ENCODE measurements around the gene ASMT. TPM values are rescaled to one million over a fixed set of nuclear protein-coding genes. Genes with fewer than 3 reads are reported as not detected.
"Not testable (repeated sequence)": the region's sequence is repeated elsewhere in the genome, so short reads cannot be mapped to it uniquely, and the experiment has no call there.

ASMT gene
- polyA plus RNA-seq, 12 donors: 0.14 to 0.45 (median 0.33) TPM; not detected in 8

GRCh38 chrX:1649621-1650020 lies 34.8 kb downstream of the ASMT start:
- no peak for DNase-seq

- DNase-seq: peak; percentile 21
These were observed 37.4 kb downstream of the ASMT start for GRCh38 chrX:1652011-1652811.

GRCh38 chrX:1656379-1656778 lies 41.5 kb downstream of the ASMT start:
- no peak for DNase-seq

- DNase-seq: no peak
These were observed 42.7 kb downstream of the ASMT start for GRCh38 chrX:1657367-1658070.

- DNase-seq: no peak
These were observed 43.2 kb downstream of the ASMT start for GRCh38 chrX:1658071-1658491.

- no peak for DNase-seq
These were observed 45.0 kb downstream of the ASMT start for GRCh38 chrX:1659664-1660461.

- DNase-seq: no peak
These were observed 46.4 kb downstream of the ASMT start for GRCh38 chrX:1661048-1661921.

GRCh38 chrX:1661922-1662221 lies 47.0 kb downstream of the ASMT start:
- DNase-seq: no peak

- DNase-seq: no peak
These were observed 52.7 kb downstream of the ASMT start for GRCh38 chrX:1667566-1667965.

GRCh38 chrX:1673337-1673736 lies 58.5 kb downstream of the ASMT start:
- no peak for DNase-seq

- no peak for DNase-seq
These were observed 62.0 kb downstream of the ASMT start for GRCh38 chrX:1676866-1677265.

GRCh38 chrX:1679238-1679637 lies 64.4 kb downstream of the ASMT start:
- DNase-seq: no peak

GRCh38 chrX:1681439-1681838 lies 66.6 kb downstream of the ASMT start:
- no peak for DNase-seq

- not testable (repeated sequence) for DNase-seq
These were observed 67.0 kb downstream of the ASMT start for GRCh38 chrX:1681856-1682255.

GRCh38 chrX:1682501-1682900 lies 67.6 kb downstream of the ASMT start:
- DNase-seq: not testable (repeated sequence)

GRCh38 chrX:1684883-1685282 lies 70.0 kb downstream of the ASMT start:
- not testable (repeated sequence) for DNase-seq

GRCh38 chrX:1685444-1685880 lies 70.6 kb downstream of the ASMT start:
- not testable (repeated sequence) for DNase-seq

GRCh38 chrX:1686642-1687041 lies 71.8 kb downstream of the ASMT start:
- DNase-seq: no peak

All from muscle of arm (tissue), 12 donors.